NCI-H2227 (cell line): ENCODE data around the gene NAGK.
"Not testable (repeated sequence)": the region's sequence is repeated elsewhere in the genome, so short reads cannot be mapped to it uniquely, and the experiment has no call there.

Experiments used
- DNase-seq: peaks from one replicate; lab custom pipeline; 2025; ENCODE audit not compliant: unreplicated experiment; lab: John Stamatoyannopoulos, UW

Gene NAGK

DNA sequence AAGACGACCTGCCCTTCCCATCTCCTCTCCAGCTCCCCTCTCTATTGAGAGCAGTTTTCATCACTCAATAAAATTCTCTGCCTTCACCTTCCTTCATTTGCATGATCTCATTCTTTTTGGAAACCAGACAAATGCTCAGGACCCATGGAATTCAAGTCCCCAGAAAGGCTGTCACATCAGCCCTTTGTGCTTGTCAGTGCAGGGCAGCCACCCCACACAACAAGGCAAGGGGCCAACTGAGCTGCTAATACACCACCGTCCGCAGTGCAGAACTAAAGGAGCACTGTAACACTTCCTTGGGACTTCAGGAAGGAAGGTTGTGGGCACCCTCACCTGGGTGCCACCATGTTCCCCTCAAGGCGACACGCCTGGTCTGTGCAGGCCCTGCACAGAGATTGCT, 35.4 kb downstream of the NAGK start:
- DNase-seq: no peak

GRCh38 chr2:71106463-71106862, 38.0 kb downstream of the NAGK start:
- not testable (repeated sequence) for DNase-seq

DNA sequence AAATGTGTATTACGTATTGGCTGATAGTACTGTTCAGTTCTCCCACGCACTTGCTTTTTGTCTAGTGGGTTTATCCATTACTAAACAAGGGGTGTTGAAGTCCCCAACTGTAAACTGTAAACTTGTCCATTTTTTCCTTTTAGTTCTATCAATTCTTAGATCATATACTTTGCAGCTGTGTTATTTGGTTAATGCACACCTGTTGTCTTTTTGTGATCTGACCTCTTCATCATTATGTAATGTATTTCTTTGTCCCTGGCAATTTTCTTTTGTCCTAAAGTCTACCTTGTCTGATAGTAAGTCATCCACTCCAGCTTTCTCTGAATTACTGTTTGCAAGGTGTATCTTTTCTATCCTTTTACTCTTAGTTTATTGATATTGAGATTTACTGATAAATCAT, 39.6 kb downstream of the NAGK start:
- no peak for DNase-seq

DNA sequence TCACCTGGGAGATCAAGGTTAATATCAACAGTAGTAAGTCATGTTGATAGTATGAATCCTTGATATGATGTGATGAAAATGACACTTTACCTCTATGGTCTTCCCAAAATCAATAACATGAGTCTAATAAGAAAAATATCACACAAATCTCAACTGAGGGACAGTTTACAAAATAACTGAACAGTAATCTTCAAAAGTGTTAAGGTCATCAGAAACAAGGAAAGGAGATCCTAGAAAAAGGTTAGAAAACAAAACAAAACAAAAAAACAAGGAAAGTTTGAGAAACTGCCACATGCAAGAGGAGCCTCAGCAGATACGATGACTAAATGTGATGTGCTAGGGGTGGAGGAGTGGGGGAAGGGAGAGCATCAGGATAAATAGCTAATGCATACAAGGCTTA, 45.4 kb downstream of the NAGK start:
- no peak for DNase-seq

DNA sequence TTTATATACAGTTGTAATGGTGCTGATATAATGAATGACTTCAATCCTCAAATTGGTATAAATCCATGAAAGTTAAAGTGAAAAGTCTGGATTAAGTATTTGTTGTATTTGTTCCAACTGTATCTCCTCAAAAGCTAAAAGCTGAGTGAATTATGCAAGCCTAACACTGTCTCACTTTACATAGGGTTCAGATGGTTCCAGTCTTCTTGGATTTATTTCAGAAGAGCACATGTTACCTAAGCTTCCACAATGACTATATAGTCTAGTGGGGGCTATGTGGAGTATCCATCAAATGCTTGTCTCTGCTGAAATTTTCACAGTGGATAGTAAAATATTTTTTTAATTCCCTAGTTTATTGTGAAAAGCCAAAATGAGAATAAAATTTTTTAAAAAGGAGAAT, 48.6 kb downstream of the NAGK start:
- no peak for DNase-seq

DNA sequence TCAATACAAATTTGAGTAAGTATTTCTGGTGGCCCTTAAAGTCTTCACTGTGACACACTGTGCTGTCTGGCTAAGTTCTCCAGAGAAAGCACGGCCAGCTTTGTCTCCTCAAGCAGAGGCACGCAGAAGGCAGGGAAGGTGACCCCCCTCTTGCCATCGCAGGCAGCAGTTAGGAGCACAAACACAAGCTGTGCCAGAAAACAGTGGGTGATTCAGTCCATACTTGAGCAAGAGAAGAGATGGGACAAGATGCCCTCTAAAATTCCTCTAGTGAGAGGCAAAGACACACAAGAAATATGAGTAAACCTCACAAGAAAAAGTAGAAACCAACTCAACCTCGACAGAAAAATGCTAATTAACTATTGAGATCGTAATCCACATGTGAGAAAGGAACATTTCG, 51.7 kb downstream of the NAGK start:
- DNase-seq: no peak

- no peak for DNase-seq
Measured at GRCh38 chr2:71121479-71121878, 53.0 kb downstream of the NAGK start.

GRCh38 chr2:71122387-71123298, 54.2 kb downstream of the NAGK start:
- no peak for DNase-seq

DNA sequence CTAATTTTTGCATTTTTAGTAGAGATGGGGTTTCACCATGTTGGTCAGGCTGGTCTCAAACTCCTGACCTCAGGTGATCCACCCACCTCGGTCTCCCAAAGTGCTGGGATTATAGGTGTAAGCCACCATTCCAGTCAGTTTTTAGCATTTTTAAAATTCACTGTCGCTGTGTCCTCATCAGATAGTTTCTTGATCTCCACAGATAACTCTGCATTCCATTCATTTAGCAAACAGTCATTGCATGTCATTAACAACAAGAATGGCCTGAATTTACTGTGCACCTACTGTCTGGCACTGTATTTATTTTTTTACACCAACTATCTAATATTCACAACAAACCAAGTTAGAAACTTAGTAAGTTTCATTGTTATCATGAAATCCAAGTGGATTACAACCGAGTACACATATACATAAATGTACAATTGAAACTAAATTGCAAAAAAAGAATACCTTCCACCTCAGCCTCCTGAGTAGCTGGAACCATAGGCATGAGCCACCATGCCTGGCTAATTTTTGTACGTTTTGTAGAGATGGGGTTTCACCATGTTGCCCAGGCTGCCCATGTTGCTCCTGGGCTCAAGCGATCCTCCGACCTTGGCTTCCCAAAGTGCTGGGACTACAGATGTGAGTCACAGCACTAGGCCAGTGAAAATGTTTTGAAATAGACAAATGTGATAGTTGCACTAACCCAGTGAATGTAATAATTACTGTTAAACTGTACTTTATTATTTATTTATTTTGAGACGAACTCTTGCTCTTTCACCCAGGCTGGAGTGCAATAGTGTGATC, 57.3 kb downstream of the NAGK start:
- no peak for DNase-seq

DNA sequence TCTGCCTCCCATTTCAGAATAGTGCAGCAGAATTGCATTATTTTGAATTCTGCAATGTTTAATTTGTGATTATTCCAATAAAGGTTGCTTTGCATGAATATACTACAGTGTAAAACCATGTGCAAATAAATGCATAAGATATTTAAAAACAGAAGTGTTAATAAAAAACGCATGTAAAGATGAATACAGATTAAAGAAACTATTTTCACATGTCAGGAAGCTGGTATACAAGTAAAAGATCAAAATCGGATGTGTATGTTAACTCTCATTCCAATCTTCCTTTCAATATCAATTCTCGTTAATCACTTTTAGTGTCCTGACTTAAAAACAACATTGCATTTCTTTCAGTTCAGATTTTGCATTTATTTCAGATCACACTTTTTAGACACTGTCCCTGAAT, 58.5 kb downstream of the NAGK start:
- no peak for DNase-seq
